CD1c-positive myeloid dendritic cell (primary cell): ENCODE data around the gene ZNF853.
"Not testable (repeated sequence)": the region's sequence is repeated elsewhere in the genome, so short reads cannot be mapped to it uniquely, and the experiment has no call there.

ENCODE experiments used
- DNase-seq: peaks from one replicate; pipeline ENCODE4 v3.0.0-alpha.2; 2016; ENCODE audit errors: extremely low spot score

The ZNF853 gene

GRCh38 chr7:6652446-6653011 lies 37.1 kb downstream of the ZNF853 start:
- no peak for DNase-seq

GRCh38 chr7:6653071-6654003 lies 37.9 kb downstream of the ZNF853 start:
- DNase-seq = no peak

GRCh38 chr7:6654113-6654841 lies 38.9 kb downstream of the ZNF853 start:
- no peak for DNase-seq

- no peak for DNase-seq
These were observed 39.6 kb downstream of the ZNF853 start for GRCh38 chr7:6654842-6655610.

GRCh38 chr7:6655636-6656385 lies 40.4 kb downstream of the ZNF853 start:
- no peak for DNase-seq

GRCh38 chr7:6656413-6656812 lies 41.0 kb downstream of the ZNF853 start:
- DNase-seq = no peak

GRCh38 chr7:6658618-6659345 lies 43.4 kb downstream of the ZNF853 start:
- no peak for DNase-seq

GRCh38 chr7:6670851-6671250 lies 55.4 kb downstream of the ZNF853 start:
- DNase-seq = not testable (repeated sequence)
